Measurements from ENCODE around the gene BHLHE23.
"Not testable (repeated sequence)": the region's sequence is repeated elsewhere in the genome, so short reads cannot be mapped to it uniquely, and the experiment has no call there.

The BHLHE23 gene

GRCh38 chr20:62961310-62961783 is 45.4 kb downstream of the BHLHE23 start:
- DNase-seq (ENCODE audit: low read depth in 2 of 2), result no peak

- not testable (repeated sequence) for DNase-seq (ENCODE audit: low read depth in 2 of 2)
These were observed 46.1 kb downstream of the BHLHE23 start for GRCh38 chr20:62960446-62961309.

- no peak for DNase-seq (ENCODE audit: low read depth in 2 of 2)
These were observed 46.7 kb downstream of the BHLHE23 start for GRCh38 chr20:62959998-62960436.

GRCh38 chr20:62959101-62959971 is 47.4 kb downstream of the BHLHE23 start:
- DNase-seq (ENCODE audit: low read depth in 2 of 2), result no peak

- no peak for DNase-seq (ENCODE audit: low read depth in 2 of 2)
These were observed 48.2 kb downstream of the BHLHE23 start for GRCh38 chr20:62958388-62959100.

- DNase-seq (ENCODE audit: low read depth in 2 of 2), result no peak
These were observed 49.3 kb downstream of the BHLHE23 start for GRCh38 chr20:62957136-62958117.

- DNase-seq (ENCODE audit: low read depth in 2 of 2), result no peak
These were observed 50.2 kb downstream of the BHLHE23 start for GRCh38 chr20:62956387-62957135.

Measured in fibroblast of skin of left biceps (primary cell).